ENCODE results near the gene RSPH9. TPM values are rescaled to one million over a fixed set of nuclear protein-coding genes. Genes with fewer than 3 reads are reported as not detected.
A peak's percentile ranks its signal among the peaks of the same experiment; 100 is the strongest.

RSPH9 gene
- total and polyA plus RNA-seq, 4 donors, result under 0.01 to 0.19 (median 0.12) TPM

- Histone ChIP-seq H3K36me3 (ENCODE audit: control insufficient read depth in 4 of 4, insufficient read depth in 3 of 4, low read depth in 1 of 4, low read length in 3 of 4) (no peaks in the 10 kb centered on the region), H3K27me3 (ENCODE audit: control insufficient read depth in 4 of 4, insufficient read depth in 4 of 4, low read length in 3 of 4) (no peaks in the 10 kb centered on the region), H3K27ac (ENCODE audit: low read depth in 1 of 2, low read length in 2 of 2) (no peak overlapping the region), H3K4me1 (ENCODE audit: control insufficient read depth in 4 of 4, insufficient read depth in 4 of 4, low read length in 3 of 4) (peaks cover 0 to 8% (median 4%) of the 10 kb centered on the region in 4 donors), H3K9me3 (ENCODE audit: control insufficient read depth in 4 of 4, low read length in 3 of 4) (no peaks in the 10 kb centered on the region), H3K9ac (ENCODE audit: low read depth in 1 of 2, low read length in 2 of 2) (no peak overlapping the region), H3K4me3 (ENCODE audit: low read depth in 1 of 3, low read length in 3 of 3) (no peak overlapping the region)
- TF ChIP-seq GABPA (IDR thresholded peaks at IDR 0.05 in 1 of 2, conservative IDR thresholded peaks at IDR 0.05 in 1 of 2) (no peak), SP1 (IDR thresholded peaks at IDR 0.05) (no peak), NR2F2 (IDR thresholded peaks at IDR 0.05) (no peak), HNF4G (IDR thresholded peaks at IDR 0.05) (no peak), FOXA2 (IDR thresholded peaks at IDR 0.05) (no peak), JUND (IDR thresholded peaks at IDR 0.05) (no peak), RXRA (IDR thresholded peaks at IDR 0.05) (no peak), ZBTB33 (IDR thresholded peaks at IDR 0.05) (no peak), ATF3 (IDR thresholded peaks at IDR 0.05) (no peak), TAF1 (conservative IDR thresholded peaks at IDR 0.05) (no peak), CTCF (IDR thresholded peaks at IDR 0.05; ENCODE audit: low read depth, low read length, missing input control) (no peak), YY1 (IDR thresholded peaks at IDR 0.05) (no peak), MAX (IDR thresholded peaks at IDR 0.05) (no peak), FOXA1 (IDR thresholded peaks at IDR 0.05) (no peak)
- 95% methylated on average over 3 of the region's 3 CpGs for WGBS
- DNase-seq (ENCODE audit: low spot score), result no peak
These were observed 52.6 kb downstream of the RSPH9 start for GRCh38 chr6:43697421-43697820.

GRCh38 chr6:43698584-43699349 is 53.9 kb downstream of the RSPH9 start:
- no peaks in the 10 kb centered on the region for H3K36me3 ChIP-seq (ENCODE audit: control insufficient read depth in 4 of 4, insufficient read depth in 3 of 4, low read depth in 1 of 4, low read length in 3 of 4)
- 18% methylated on average over 8 of the region's 8 CpGs for WGBS
- TF ChIP-seq GABPA (IDR thresholded peaks at IDR 0.05 in 1 of 2, conservative IDR thresholded peaks at IDR 0.05 in 1 of 2) (no peak), RXRA (IDR thresholded peaks at IDR 0.05) (peak; percentile 36), CTCF (IDR thresholded peaks at IDR 0.05; ENCODE audit: low read depth, low read length, missing input control) (no peak), SP1 (IDR thresholded peaks at IDR 0.05) (peak; percentile 42), FOXA2 (IDR thresholded peaks at IDR 0.05) (no peak), MAX (IDR thresholded peaks at IDR 0.05) (no peak), NR2F2 (IDR thresholded peaks at IDR 0.05) (peak; percentile 93), ATF3 (IDR thresholded peaks at IDR 0.05) (no peak), RAD21 (IDR thresholded peaks at IDR 0.05) (peak in 1 of 2 donors; percentile 12), HNF4G (IDR thresholded peaks at IDR 0.05) (no peak), HNF4A (conservative IDR thresholded peaks at IDR 0.05) (no peak)
- peaks cover 0 to 8% (median 4%) of the 10 kb centered on the region in 4 donors for H3K4me1 ChIP-seq (ENCODE audit: control insufficient read depth in 4 of 4, insufficient read depth in 4 of 4, low read length in 3 of 4)
- peak overlapping the region; percentile 43 to 71 for H3K27ac ChIP-seq (ENCODE audit: low read depth in 1 of 2, low read length in 2 of 2)
- peaks cover 0 to 4% (median 0%) of the 10 kb centered on the region in 4 donors for H3K27me3 ChIP-seq (ENCODE audit: control insufficient read depth in 4 of 4, insufficient read depth in 4 of 4, low read length in 3 of 4)
- peak overlapping the region in 1 of 2 donors; percentile 5 for H3K9ac ChIP-seq (ENCODE audit: low read depth in 1 of 2, low read length in 2 of 2)
- no peaks in the 10 kb centered on the region for H3K9me3 ChIP-seq (ENCODE audit: control insufficient read depth in 4 of 4, low read length in 3 of 4)
- peak; percentile 51 for DNase-seq (ENCODE audit: low spot score)
- no peak overlapping the region for H3K4me3 ChIP-seq (ENCODE audit: low read depth in 1 of 3, low read length in 3 of 3)

Measured in liver (tissue), 9 donors.